ENCODE measurements around the gene SNX11. TPM values are rescaled to one million over a fixed set of nuclear protein-coding genes. Genes with fewer than 3 reads are reported as not detected.

The SNX11 gene
- total RNA-seq, 1 experiment from 2014 or later, result 13.1 TPM

GRCh38 chr17:48131216-48131824, 23.8 kb downstream of the SNX11 start:
- peak; percentile 61 for DNase-seq (ENCODE audit: low read depth)

DNA sequence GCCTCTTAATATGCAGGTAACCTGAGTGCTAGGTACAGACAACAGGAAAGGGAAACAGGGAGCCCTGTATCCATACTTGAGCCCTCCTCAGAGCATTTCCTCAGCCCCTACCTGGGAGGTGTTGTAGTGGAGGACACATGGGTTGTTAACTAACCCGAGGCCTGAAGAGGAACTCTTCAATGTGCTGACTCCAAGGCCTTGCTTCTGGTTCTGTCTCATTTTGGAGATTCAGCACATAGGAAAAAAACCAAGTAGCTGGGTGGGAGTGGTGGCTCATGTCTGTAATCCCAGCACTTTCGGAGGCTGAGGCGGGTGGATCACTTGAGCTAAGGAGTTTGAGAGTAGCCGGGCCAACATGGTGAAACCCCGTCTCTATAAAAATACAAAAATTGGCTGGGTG, 24.8 kb downstream of the SNX11 start:
- no peak for DNase-seq (ENCODE audit: low read depth)

- DNase-seq (ENCODE audit: low read depth), result no peak
Measured at GRCh38 chr17:48134912-48135480, 27.4 kb downstream of the SNX11 start.

GRCh38 chr17:48137656-48138055, 30.1 kb downstream of the SNX11 start:
- DNase-seq (ENCODE audit: low read depth), result no peak

DNA sequence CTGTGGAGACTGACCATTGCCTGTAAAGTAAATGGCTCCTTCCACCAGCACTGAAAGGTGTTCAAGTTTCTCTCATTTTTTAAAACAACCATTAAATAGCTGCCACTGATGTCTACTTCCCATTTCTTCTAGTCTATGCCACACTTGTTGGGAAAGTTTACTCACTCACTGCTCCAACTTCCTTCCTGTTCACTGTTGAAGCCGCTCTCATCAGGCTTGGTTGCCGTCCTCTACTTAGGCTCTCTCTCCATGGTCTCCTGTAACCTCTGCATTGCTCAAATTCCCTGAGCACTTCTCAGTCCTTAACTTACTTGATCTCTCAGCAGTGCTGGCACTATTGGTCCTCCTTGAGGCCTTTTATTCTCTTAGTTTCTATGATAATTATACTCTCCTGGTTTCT, 32.4 kb downstream of the SNX11 start:
- no peak for DNase-seq (ENCODE audit: low read depth)

GRCh38 chr17:48143629-48144028, 36.1 kb downstream of the SNX11 start:
- no peak for DNase-seq (ENCODE audit: low read depth)

DNA sequence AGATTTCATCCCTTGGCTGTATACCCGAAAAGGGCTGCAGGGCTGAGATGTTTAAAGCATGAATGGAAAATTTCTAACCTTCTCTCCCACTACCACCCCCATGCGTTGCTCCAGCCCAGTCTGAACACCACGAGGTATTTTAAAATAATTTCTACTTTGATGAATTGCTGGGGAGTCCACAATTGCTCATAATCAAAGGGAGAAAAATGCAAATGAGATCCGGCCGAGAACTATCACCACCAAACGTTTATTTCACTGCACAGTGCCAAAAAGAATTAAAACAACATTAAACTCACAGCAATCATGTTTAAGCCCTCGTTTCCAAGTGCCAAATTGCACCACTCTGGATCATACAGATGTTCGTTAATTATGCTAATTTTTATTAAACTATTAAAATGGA, 36.7 kb downstream of the SNX11 start:
- DNase-seq (ENCODE audit: low read depth), result no peak

DNA sequence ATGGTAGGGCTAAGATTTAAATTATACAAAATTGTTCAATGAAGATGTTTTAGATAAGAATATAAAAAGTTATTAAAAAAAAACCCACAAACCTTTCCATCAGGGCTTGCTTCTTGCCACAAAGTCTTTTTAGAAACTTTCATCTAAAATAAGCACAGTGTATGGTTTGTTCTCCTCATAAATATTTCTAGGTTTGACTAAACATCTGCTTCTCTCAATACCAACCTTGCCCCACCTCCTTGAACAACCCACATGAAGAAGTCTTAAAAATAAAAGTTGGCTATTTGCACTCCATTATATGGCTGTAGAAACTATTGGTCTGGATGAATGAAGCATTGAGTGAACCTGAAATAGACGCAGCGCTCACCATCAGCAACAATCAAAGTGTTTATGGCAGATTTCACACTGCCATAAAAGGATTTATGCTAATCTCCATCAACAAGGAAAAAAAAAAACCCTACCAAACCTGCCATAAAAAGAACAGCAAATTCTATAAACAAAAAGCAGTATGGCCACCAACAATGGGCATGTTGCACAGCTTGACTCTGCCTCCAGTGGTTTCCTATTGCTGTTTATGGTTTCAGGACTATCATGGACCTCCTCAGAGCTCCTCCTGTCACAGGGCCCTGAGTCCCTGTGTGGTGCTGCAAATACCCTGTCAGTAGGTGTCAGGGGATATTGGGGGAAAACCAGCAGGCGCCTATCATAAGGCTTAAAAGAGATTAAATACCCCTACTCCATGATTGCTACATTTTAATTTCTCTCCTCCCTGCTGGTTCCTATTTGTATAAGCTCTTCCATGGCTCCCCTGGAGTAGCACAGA, 37.6 kb downstream of the SNX11 start:
- no peak for DNase-seq (ENCODE audit: low read depth)

DNA sequence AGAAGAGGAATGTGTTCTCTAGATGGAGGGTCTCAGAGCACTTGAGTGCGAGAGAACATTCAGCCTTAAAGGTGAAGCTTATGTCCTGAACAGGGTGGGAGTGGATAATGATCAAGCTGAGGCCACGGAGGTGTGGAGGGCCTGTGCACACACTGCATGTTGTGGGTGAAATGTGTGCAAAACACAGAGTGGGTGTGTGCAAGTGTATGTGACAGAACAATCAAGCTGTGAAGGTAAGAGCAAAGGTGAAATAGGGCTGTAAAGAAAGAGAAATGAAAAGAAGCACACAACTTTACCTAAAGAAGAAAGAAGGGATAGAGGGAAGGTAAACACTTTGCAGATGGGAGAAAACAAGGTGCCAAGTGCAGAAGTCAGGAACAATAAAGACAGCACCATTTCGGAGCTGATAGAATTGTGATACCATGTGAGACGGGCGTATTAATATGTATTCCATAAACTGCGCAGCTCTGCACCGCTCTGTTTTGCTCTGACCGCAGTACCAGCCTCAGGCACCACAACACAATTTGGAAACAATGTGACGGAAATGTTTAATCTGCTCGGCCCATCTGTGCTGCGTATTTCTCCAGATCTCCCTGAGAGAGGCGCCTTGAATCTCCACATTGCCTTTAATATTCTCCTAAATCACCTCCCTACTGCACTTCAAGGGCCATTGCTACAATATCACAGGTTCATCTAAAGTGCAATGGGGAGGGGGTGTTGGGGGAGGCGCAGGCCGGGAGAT, 40.6 kb downstream of the SNX11 start:
- DNase-seq (ENCODE audit: low read depth), result no peak

- no peak for DNase-seq (ENCODE audit: low read depth)
Measured at GRCh38 chr17:48148854-48149786, 41.6 kb downstream of the SNX11 start.

DNA sequence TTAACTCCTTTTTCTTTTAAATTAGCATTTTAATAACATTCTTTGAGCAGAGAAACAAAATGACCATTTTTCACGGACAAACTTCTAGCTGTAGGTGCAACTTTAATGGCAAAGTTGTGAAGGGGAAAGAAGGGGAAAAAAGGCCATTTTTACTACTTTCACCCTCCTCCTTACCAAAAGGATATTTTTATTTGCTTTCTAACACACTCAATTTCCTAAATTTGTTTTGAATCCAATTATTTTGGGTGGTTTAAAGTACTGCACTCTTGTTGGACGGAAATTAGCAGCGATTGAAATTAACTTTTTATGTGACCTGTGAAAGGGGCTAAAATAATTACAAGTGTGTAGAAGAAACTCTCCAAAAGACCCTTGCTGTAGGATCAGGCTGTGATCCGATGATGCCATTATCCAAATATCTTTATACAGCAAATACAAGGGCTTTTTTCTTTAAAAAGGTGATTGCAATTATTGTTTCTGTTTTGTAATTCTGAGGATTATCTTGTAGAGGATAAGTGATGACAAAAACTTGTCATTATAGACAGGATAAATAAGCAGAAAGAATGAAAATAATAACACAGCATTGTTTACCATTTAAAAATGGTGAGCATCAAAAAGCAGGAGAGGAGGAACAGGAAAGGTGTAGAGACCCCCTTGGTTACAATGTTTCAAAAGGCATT, 42.4 kb downstream of the SNX11 start:
- no peak for DNase-seq (ENCODE audit: low read depth)

GRCh38 chr17:48150597-48151001, 43.0 kb downstream of the SNX11 start:
- no peak for DNase-seq (ENCODE audit: low read depth)

DNA sequence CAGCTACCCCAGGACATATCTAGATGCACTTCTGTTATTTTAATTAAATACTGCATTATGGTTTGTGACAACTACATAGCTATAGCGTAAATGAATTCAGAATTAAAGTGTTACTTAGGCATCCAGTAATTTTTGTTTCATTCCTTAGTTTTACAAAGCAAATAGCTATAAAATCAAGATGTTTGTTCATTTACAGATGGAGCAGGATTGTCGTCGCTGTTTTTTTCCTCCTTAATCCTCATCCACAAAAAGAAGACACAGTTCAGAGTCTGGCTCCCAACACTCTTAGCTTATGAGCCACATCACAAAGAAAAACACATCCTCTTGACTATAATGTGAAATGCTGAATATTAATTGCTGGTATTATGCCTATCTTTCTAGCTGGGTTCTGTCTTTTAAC, 43.7 kb downstream of the SNX11 start:
- no peak for DNase-seq (ENCODE audit: low read depth)

DNA sequence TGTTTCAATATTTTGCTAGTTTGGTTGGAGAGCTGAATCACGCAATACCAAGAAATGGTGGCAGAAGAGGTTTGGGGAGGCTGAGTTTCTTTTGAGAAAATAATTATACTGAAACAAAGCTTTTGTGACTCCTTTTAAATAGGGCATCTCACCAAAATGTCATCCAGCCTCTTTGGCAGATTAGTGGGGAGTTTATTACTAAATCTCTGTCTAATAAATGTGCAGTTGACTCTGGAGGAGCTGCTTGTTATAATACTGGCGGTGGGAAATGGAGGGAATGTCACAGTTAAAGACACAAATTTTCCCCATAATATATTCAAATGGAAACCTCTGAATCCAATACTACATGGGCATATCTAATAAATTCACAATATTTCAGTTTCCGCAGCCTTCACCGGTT, 44.7 kb downstream of the SNX11 start:
- DNase-seq (ENCODE audit: low read depth), result no peak

- peak; percentile 54 for DNase-seq (ENCODE audit: low read depth)
Measured at GRCh38 chr17:48153691-48154358, 46.3 kb downstream of the SNX11 start.

DNA sequence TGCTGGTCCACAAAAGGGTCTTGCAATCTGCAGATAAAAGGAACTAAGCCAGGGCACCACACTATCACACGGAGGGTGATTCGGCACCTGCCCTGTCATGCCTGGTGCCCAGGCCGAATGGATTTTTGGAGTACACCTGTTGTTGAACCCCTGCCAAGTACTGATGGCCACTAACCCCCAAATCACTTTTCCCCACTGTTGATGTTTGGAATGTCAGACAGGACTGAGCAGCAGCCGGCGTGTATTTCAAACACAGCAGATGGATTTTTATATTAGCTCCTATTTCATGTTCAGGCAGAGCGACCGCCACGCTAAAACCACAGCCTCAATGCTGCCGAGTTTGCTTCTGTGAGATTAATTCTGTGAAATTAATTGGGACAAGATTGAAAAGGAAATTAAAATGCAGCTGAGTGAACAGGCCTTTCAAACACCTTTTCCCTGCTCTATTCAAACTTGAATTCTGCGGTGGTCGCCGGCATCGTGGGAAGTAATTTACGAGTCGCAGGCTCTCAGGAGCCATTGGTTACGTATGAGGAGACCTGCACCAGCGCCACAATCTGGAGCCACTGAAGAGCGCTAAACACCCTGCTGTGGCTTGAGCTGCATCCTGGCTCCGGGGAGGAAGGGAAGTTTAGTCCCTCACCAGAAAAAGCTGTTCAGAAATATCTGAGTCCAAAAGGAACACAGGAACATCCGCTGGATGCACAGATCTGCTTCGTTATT, 48.5 kb downstream of the SNX11 start:
- no peak for DNase-seq (ENCODE audit: low read depth)

GRCh38 chr17:48159232-48159631, 51.7 kb downstream of the SNX11 start:
- no peak for DNase-seq (ENCODE audit: low read depth)

DNA sequence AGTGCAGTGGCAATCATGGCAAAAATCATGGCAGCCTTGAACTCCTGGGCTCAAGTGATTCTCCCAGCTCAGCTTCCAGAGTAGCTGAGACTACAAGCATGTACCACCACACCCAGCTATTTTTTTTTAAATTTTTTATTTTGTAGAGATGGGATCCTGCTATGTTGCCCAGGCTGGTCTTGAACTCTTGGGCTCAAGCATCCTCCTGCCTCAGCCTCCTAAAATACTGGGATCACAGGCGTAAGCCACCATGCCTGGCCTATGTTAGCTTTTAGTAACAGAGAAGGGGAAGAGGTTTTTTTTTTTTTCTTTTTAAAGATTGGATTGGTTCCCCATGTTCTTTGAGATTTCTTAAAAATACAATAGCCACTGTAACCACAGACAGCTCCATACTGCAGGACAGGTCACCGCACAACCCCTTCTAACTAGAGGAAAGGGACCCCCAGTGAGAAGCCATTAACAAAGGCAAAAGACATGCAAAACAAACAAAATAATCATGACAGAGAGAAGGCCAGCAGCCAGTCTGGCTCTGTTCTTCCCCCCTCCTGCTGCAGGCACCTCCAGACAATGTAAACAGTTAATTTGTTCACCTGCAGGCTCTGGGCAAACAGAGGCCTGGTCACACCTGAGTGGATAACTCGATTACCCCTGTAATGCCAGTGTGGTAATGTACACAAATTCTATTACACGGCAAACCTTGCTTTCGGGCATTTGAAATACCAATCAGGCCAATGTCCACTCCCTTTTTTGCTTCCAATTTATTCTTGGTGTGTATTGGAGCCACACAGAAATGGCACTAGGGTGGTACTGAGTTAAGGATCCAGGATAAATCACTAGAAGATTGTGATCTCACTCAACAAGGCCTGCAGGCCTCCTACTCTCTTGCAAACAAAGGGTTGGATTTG, 52.9 kb downstream of the SNX11 start:
- no peak for DNase-seq (ENCODE audit: low read depth)

All from LHCN-M2 (cell line).